Activated CD8-positive, alpha-beta memory T cell treated with anti-CD3 and anti-CD28 coated beads, Interleukin-2, amount 10 ng/mL, durations not matched to agents 7 days and 5 days (primary cell): ENCODE data around the gene MICAL2. TPM values are rescaled to one million over a fixed set of nuclear protein-coding genes. Genes with fewer than 3 reads are reported as not detected.
A peak's percentile ranks its signal among the peaks of the same experiment; 100 is the strongest.

Experiments used
- ATAC-seq: fragments of 150-1000 bp; cut with Tn5 transposase; one replicate; pipeline ENCODE4 v1.10.0; 2021; ENCODE audit warnings: moderate library complexity
- CTCF ChIA-PET: fragments of 350-600 bp; sonication (Branson Sonifier 250); formaldehyde crosslinking; loops from one replicate; lab custom pipeline; 2021; ENCODE audit warnings: antibody characterized with exemption; lab: Charles Lee
- DNase-seq: peaks from one replicate; pipeline ENCODE4 v3.0.0-alpha.2; 2020
- H3K27ac Mint-ChIP-seq: one replicate; pipeline ENCODE4 v1.8.0; 2021; ENCODE audit warnings: mild to moderate bottlenecking, mixed read lengths
- H3K27me3 Mint-ChIP-seq: one replicate; pipeline ENCODE4 v1.8.0; 2021; ENCODE audit warnings: mixed read lengths
- H3K36me3 Mint-ChIP-seq: one replicate; pipeline ENCODE4 v1.8.0; 2021; ENCODE audit warnings: mild to moderate bottlenecking, mixed read lengths
- H3K4me1 Mint-ChIP-seq: one replicate; pipeline ENCODE4 v1.8.0; 2021; ENCODE audit warnings: mixed read lengths
- H3K4me3 Mint-ChIP-seq: one replicate; pipeline ENCODE4 v1.8.0; 2021; ENCODE audit warnings: mild to moderate bottlenecking, moderate library complexity, mixed read lengths
- H3K9me3 Mint-ChIP-seq: one replicate; pipeline ENCODE4 v1.8.0; 2022; ENCODE audit warnings: low read depth, mixed read lengths
- total RNA-seq, 2 experiments: library from RNA; stranded (reverse); gene quantifications; one replicate each; pipeline ENCODE4 v1.2.3, GENCODE V29; 2021

The MICAL2 gene
- total RNA-seq, 2 experiments from 2014 or later, result 120 to 168 TPM

DNA sequence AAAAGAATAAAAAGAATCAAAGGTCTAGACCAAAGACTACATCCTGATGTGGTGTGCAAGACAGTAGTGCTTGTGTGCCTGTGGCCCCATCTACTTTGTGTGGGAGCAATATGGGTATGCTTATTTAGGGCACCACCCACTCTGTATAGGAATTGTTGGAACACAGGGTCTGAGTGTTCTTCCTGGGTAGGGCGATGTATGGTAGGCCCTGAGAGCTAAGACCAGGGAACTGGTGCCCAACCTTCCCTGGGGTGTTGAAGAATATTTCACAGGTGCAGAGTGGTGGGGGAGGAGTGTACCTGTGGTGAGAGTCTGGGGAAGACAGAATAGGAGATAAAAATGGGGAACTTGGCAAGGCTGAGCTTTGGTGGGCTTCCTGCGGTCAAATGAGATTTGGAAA, 41.9 kb downstream of the MICAL2 start:
- no peaks in the 10 kb centered on the region for H3K9me3 Mint-ChIP-seq
- no peaks in the 10 kb centered on the region for H3K27me3 Mint-ChIP-seq
- CTCF ChIA-PET, result interaction anchor here (0.6 to 3.4 kb wide), 8 partner anchors 10 to 84 kb away, joined by 3 to 17 read pairs (median 3); no protein-coding TSS in a partner anchor
- H3K4me1 Mint-ChIP-seq, result peaks cover 87% of the 10 kb centered on the region
- no peak for DNase-seq
- H3K36me3 Mint-ChIP-seq, result peaks cover 26% of the 10 kb centered on the region
- no peak overlapping the region for H3K4me3 Mint-ChIP-seq
- H3K27ac Mint-ChIP-seq, result peak overlapping the region; percentile 67
- no peak for ATAC-seq

- no peak for ATAC-seq
- H3K27ac Mint-ChIP-seq, result no peak overlapping the region
- no peak overlapping the region for H3K4me3 Mint-ChIP-seq
- CTCF ChIA-PET, result interaction anchor here (0.7 to 1.6 kb wide), 3 partner anchors 18 to 81 kb away, joined by 3 to 5 read pairs (median 3); no protein-coding TSS in a partner anchor
- no peaks in the 10 kb centered on the region for H3K9me3 Mint-ChIP-seq
- H3K36me3 Mint-ChIP-seq, result peaks cover 23% of the 10 kb centered on the region
- DNase-seq, result no peak
- no peaks in the 10 kb centered on the region for H3K27me3 Mint-ChIP-seq
- peaks cover 86% of the 10 kb centered on the region for H3K4me1 Mint-ChIP-seq
Measured at GRCh38 chr11:12154871-12155668, 44.7 kb downstream of the MICAL2 start.

- Mint-ChIP-seq H3K27me3 (no peaks in the 10 kb centered on the region), H3K4me1 (peaks cover 85% of the 10 kb centered on the region), H3K36me3 (peaks cover 26% of the 10 kb centered on the region), H3K27ac (peak overlapping the region; percentile 89), H3K4me3 (no peak overlapping the region), H3K9me3 (no peaks in the 10 kb centered on the region)
- DNase-seq, result no peak
- no peak for ATAC-seq
- CTCF ChIA-PET, result no interaction called here
Measured at GRCh38 chr11:12155696-12156095, 45.3 kb downstream of the MICAL2 start.

DNA sequence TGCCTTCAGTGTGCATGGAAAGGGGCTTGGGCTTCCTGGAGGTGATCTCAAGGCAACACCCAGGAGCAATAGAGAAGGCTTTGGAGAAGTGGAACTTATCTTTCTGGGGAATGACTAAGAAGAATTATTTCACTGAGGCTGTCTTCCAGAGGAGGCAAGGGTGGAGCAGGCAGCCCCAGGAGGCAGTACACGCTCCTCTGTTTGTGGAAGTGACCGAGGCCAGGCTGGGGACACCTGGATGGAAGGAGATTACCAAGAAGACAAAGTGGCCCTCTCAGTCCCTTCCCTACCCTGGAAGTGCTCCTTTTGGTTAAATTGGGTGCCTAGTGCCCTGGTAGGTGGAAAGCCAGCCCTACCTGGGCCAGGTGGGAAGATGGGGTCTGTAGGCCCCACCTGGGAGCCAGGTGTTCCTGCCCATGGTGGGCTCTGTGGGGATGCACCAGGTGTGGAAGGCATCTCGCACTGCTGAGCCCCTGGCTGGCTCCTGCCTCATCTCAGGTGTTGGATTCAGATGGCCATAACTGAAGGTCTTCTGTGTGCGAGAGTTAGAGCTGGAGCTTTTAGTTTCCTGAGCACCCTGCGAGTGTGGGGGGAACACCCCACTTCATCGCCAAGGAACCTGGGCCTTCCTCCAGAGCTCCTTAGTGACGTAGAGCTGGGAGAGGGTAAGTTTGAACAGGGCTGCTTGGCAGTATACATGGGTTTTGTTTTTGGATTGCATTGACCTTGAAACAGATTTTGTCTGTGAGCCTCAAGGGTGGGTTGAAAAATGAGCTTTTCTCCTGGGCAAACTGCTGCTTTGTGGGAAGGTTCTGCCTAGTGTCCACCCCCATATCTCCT, 46.1 kb downstream of the MICAL2 start:
- CTCF ChIA-PET, result interaction anchor here (1.0 to 2.2 kb wide), 12 partner anchors 8 to 126 kb away, joined by 3 to 13 read pairs (median 4); no protein-coding TSS in a partner anchor
- H3K4me1 Mint-ChIP-seq, result peaks cover 76% of the 10 kb centered on the region
- DNase-seq (no peak), ATAC-seq (peak; percentile 7)
- peaks cover 26% of the 10 kb centered on the region for H3K36me3 Mint-ChIP-seq
- H3K9me3 Mint-ChIP-seq, result no peaks in the 10 kb centered on the region
- peak overlapping the region; percentile 89 for H3K27ac Mint-ChIP-seq
- H3K4me3 Mint-ChIP-seq, result no peak overlapping the region
- no peaks in the 10 kb centered on the region for H3K27me3 Mint-ChIP-seq

- Mint-ChIP-seq H3K4me3 (no peak overlapping the region), H3K27me3 (no peaks in the 10 kb centered on the region), H3K4me1 (peaks cover 72% of the 10 kb centered on the region), H3K9me3 (no peaks in the 10 kb centered on the region), H3K36me3 (peaks cover 26% of the 10 kb centered on the region), H3K27ac (peak overlapping the region; percentile 89)
- peak; percentile 49 for DNase-seq
- CTCF ChIA-PET, result interaction anchor here (1.0 to 2.2 kb wide), 15 partner anchors 9 to 125 kb away, joined by 3 to 13 read pairs (median 4); no protein-coding TSS in a partner anchor
- ATAC-seq, result peak; percentile 77
Measured at GRCh38 chr11:12157241-12157661, 46.9 kb downstream of the MICAL2 start.

DNA sequence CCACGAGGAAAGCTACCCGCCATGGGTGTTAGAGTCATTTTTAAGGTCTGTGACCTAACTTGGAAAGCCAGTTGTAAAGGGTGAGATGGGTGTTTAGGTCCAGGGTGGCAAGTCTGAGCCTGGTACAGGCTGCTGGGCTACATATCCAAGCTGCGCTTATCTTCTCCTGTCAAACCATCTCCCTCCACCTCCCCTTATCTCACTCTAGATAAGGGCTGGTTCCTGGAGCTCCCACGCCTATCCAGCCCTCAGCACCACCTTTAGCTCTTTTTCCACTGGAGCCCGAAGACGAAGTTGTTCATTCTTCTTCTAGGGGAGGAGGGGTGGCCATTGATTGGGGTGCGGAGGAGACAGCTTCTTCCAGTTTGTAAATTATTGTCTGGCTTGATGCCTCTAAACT, 48.5 kb downstream of the MICAL2 start:
- DNase-seq, result no peak
- no peak overlapping the region for H3K27ac Mint-ChIP-seq
- H3K27me3 Mint-ChIP-seq, result no peaks in the 10 kb centered on the region
- CTCF ChIA-PET, result interaction anchor here (0.9 to 1.2 kb wide), 3 partner anchors 15 to 77 kb away, joined by 3 read pairs; no protein-coding TSS in a partner anchor
- no peak overlapping the region for H3K4me3 Mint-ChIP-seq
- peaks cover 71% of the 10 kb centered on the region for H3K4me1 Mint-ChIP-seq
- ATAC-seq, result no peak
- peaks cover 21% of the 10 kb centered on the region for H3K36me3 Mint-ChIP-seq
- H3K9me3 Mint-ChIP-seq, result no peaks in the 10 kb centered on the region

DNA sequence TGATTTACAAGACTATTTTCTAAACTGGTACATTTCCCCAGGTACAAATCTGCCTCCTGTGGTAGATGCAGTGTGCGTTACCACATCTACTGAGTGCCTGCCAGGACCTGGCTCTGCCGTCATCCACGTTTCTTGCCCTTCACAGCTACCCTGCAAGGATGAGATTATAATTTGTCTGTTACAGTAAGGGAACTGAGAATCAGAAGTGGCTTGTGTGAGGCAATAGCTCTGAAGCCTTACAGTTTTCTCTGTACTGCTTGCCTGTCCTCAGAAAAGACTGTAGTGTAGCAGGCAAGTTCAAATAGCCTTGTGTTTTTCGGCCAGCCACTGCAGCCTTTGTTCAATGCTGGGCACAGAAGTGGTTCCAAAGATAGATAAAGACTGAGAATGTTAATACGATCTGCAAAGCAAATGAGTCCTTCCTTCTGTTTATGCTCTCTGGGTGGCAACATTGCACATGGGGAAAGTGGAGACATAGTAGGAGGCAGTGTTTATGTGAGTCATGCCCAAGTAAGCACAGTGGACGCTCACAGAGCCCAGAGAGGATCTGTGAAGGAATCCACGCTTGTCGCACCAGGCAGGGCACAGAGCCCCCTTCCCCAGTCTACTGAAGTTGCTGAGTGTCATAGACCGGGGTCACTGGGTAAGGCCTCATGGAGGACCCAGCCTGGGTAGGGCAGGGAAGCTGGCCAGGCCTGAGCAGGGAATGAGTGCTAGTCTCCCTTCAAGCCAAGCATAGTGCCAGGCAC, 49.1 kb downstream of the MICAL2 start:
- ATAC-seq (no peak), DNase-seq (no peak)
- Mint-ChIP-seq H3K36me3 (peaks cover 19% of the 10 kb centered on the region), H3K9me3 (no peaks in the 10 kb centered on the region), H3K4me3 (no peak overlapping the region), H3K27ac (no peak overlapping the region), H3K4me1 (peaks cover 73% of the 10 kb centered on the region), H3K27me3 (no peaks in the 10 kb centered on the region)
- CTCF ChIA-PET, result interaction anchor here (0.9 to 1.2 kb wide), 3 partner anchors 15 to 76 kb away, joined by 3 read pairs; no protein-coding TSS in a partner anchor

DNA sequence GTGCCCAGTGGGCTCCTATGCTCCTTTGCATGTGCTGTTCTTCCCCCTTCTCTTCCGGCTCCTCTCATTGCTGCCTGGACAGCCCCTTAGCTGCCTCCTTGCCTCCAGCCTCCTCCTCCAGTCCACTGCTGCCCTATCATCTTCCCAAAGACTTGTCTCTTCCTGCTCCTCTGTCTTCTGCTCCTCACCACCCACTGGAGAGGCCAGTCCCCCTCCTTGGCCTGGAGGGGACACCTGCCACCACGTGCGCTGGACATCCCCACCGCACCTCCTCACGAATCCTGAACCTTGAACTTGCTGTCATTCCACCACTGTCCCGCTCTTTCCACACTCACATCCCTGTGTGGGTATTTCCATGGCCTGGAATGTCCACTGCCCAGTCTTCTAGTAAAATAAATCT, 49.8 kb downstream of the MICAL2 start:
- Mint-ChIP-seq H3K27ac (peak overlapping the region; percentile 62), H3K9me3 (no peaks in the 10 kb centered on the region), H3K36me3 (peaks cover 16% of the 10 kb centered on the region), H3K27me3 (no peaks in the 10 kb centered on the region), H3K4me1 (peaks cover 74% of the 10 kb centered on the region), H3K4me3 (no peak overlapping the region)
- CTCF ChIA-PET, result interaction anchor here (1.0 kb wide), 1 partner anchor 76 kb away, joined by 7 read pairs; no protein-coding TSS in a partner anchor
- ATAC-seq (no peak), DNase-seq (no peak)

GRCh38 chr11:12160680-12161079, 50.3 kb downstream of the MICAL2 start:
- H3K27ac Mint-ChIP-seq, result no peak overlapping the region
- no peak for ATAC-seq
- peaks cover 70% of the 10 kb centered on the region for H3K4me1 Mint-ChIP-seq
- peaks cover 14% of the 10 kb centered on the region for H3K36me3 Mint-ChIP-seq
- CTCF ChIA-PET, result interaction anchor here (1.0 to 1.2 kb wide), 3 partner anchors 22 to 76 kb away, joined by 3 to 7 read pairs (median 4); no protein-coding TSS in a partner anchor
- no peaks in the 10 kb centered on the region for H3K27me3 Mint-ChIP-seq
- no peak for DNase-seq
- H3K9me3 Mint-ChIP-seq, result no peaks in the 10 kb centered on the region
- no peak overlapping the region for H3K4me3 Mint-ChIP-seq

DNA sequence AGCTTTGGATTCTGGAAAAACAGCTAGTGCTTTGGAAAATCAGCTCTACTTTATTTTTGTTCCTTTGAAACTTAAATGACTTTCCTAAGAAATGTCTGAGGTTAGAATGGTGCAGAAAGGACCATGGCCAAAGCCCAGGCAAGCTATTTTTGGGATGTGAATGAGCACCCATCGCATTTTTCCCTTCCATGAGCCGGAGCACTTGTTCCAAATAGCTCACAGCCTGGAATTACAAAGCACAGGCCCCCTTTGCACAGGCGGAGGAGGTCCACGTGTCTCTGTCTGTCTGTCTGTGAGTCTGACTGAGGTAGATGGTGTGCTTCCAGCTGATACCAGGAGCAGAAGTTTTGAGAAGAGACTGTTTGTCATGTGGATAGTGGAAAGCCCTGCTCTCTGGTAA, 50.7 kb downstream of the MICAL2 start:
- peaks cover 15% of the 10 kb centered on the region for H3K36me3 Mint-ChIP-seq
- H3K27me3 Mint-ChIP-seq, result no peaks in the 10 kb centered on the region
- no peaks in the 10 kb centered on the region for H3K9me3 Mint-ChIP-seq
- H3K4me1 Mint-ChIP-seq, result peaks cover 67% of the 10 kb centered on the region
- no peak overlapping the region for H3K27ac Mint-ChIP-seq
- no peak for DNase-seq
- H3K4me3 Mint-ChIP-seq, result no peak overlapping the region
- CTCF ChIA-PET, result interaction anchor here (1.0 to 1.2 kb wide), 3 partner anchors 23 to 75 kb away, joined by 3 to 7 read pairs (median 4); no protein-coding TSS in a partner anchor
- no peak for ATAC-seq

DNA sequence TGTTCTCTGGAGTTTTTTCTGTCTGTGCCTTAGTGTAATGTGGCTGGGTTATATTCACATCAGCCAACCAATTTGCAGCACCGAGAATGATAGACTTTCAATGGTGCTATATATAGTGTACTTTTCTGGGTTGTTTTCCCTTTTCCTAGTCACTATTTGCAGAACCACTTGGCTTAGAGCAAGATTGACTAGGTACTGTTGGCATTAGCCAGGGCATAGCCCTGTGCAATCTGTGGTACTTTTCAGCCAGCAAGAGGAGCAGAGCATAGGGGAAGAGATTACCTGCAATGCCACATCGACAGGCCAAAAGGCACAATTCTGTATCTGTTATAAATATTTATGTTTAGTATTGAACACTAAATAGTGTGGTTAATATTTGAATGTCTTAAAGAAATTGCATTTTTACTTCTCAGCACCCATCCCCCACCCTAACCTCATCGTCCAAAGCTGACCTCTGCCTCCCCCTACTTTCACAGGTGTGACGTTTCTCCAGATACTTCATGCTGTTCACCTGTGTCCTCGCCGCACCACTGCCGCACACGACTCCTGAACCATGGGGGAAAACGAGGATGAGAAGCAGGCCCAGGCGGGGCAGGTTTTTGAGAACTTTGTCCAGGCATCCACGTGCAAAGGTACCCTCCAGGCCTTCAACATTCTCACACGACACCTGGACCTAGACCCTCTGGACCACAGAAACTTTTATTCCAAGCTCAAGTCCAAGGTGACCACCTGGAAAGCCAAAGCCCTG, 51.4 kb downstream of the MICAL2 start:
- CTCF ChIA-PET, result interaction anchor here (1.0 to 3.7 kb wide), 4 partner anchors 23 to 74 kb away, joined by 3 to 19 read pairs (median 4); no protein-coding TSS in a partner anchor
- Mint-ChIP-seq H3K4me3 (no peak overlapping the region), H3K9me3 (no peaks in the 10 kb centered on the region), H3K27me3 (no peaks in the 10 kb centered on the region), H3K27ac (no peak overlapping the region), H3K36me3 (peaks cover 19% of the 10 kb centered on the region), H3K4me1 (peaks cover 65% of the 10 kb centered on the region)
- DNase-seq (no peak), ATAC-seq (no peak)

DNA sequence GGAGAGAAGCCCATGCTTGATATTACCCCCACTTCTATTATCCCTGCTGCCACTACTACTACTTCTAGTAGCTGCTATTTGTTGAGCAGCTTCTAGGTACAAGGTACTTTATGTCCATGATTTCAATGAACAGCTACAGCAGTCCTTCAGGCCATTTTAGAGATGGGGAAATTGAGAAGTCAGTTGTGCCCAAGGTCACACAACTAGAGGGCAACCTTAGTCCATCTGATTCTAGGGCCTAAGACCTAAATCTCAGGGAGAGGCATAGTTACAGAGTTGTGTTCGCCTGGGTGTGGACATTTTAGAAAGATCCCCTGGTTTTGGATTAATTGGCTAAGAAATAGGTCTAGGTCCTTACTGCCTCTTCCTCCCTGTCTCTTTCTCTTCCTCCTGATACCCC, 52.3 kb downstream of the MICAL2 start:
- ATAC-seq, result no peak
- Mint-ChIP-seq H3K36me3 (peaks cover 19% of the 10 kb centered on the region), H3K4me1 (peaks cover 65% of the 10 kb centered on the region), H3K27me3 (no peaks in the 10 kb centered on the region), H3K27ac (no peak overlapping the region), H3K4me3 (no peak overlapping the region), H3K9me3 (no peaks in the 10 kb centered on the region)
- CTCF ChIA-PET, result interaction anchor here (1.0 to 3.7 kb wide), 4 partner anchors 9 to 74 kb away, joined by 3 to 19 read pairs (median 4); no protein-coding TSS in a partner anchor
- DNase-seq, result no peak
